ENCODE data around the gene SMG9.

- TF ChIP-seq, protein P1, sequence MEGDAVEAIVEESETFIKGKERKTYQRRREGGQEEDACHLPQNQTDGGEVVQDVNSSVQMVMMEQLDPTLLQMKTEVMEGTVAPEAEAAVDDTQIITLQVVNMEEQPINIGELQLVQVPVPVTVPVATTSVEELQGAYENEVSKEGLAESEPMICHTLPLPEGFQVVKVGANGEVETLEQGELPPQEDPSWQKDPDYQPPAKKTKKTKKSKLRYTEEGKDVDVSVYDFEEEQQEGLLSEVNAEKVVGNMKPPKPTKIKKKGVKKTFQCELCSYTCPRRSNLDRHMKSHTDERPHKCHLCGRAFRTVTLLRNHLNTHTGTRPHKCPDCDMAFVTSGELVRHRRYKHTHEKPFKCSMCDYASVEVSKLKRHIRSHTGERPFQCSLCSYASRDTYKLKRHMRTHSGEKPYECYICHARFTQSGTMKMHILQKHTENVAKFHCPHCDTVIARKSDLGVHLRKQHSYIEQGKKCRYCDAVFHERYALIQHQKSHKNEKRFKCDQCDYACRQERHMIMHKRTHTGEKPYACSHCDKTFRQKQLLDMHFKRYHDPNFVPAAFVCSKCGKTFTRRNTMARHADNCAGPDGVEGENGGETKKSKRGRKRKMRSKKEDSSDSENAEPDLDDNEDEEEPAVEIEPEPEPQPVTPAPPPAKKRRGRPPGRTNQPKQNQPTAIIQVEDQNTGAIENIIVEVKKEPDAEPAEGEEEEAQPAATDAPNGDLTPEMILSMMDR (IDR thresholded peaks at IDR 0.05), result no peak
- peak in 2 of 4 donors; percentile 45 to 71 for TF ChIP-seq POLR2A (IDR thresholded peaks at IDR 0.05)
Observed at GRCh38 chr19:43780706-43781525, 26.2 kb upstream of the SMG9 start, which contains the start of gene KCNN4.

Data from esophagus squamous epithelium (tissue), 4 donors.